HCT116 (cell line): ENCODE results near the gene CCL27. TPM values are rescaled to one million over a fixed set of nuclear protein-coding genes. Genes with fewer than 3 reads are reported as not detected.
A peak's percentile ranks its signal among the peaks of the same experiment; 100 is the strongest.

ENCODE experiments used
- ATAC-seq: fragments of 200-7000 bp; cut with Tn5 transposase; 2 replicates; pipeline ENCODE4 v1.9.1; 2020; ENCODE audit warnings: mild to moderate bottlenecking, moderate library complexity
- BruUV-seq: library from RNA; stranded (reverse); fragments of 400-500 nt; replicated peaks from 2 replicates; lab custom pipeline; 2021; lab: Mats Ljungman, UMichigan
- CTCF ChIA-PET: fragments of 300-600 bp; sonication (Branson Sonifier 250); formaldehyde crosslinking; loops from one replicate; lab custom pipeline; 2021; ENCODE audit warnings: antibody characterized with exemption; lab: Charles Lee
- POLR2A ChIA-PET: fragments of 300-600, 350-600 bp; sonication (Branson Sonifier 250); formaldehyde crosslinking; loops from one replicate; lab custom pipeline; 2021; ENCODE audit warnings: antibody characterized with exemption; lab: Charles Lee
- RAD21 ChIA-PET, 2 experiments: fragments of 300-600 bp; sonication (Branson Sonifier 250); formaldehyde crosslinking; loops; one replicate each; lab custom pipeline; 2023; ENCODE audit warnings: low total read pairs in 2 of 2; ENCODE audit not compliant: uncharacterized antibody in 2 of 2, unreplicated experiment in 2 of 2, low non-redundant PET in 1 of 2; lab: Charles Lee
- DNase-seq: peaks from one replicate; pipeline ENCODE4 v3.0.0-alpha.2; 2010; ENCODE audit warnings: low read depth, low spot score
- H2AFZ ChIP-seq: fragments of 200-600 bp; shearing (Covaris generic), sonication (generic); 2 replicates; pipeline ENCODE4 v1.6.1; 2017; ENCODE audit warnings: low read depth, mixed run types, mixed read lengths, antibody characterized with exemption, low read length; ENCODE audit not compliant: poor library complexity, severe bottlenecking
- H3K27ac ChIP-seq: 2 replicates; pipeline ENCODE4 v1.5.1; 2012; ENCODE audit warnings: low read depth, low read length
- H3K27me3 ChIP-seq: fragments of 200-600 bp; sonication (generic); 2 replicates; pipeline ENCODE4 v1.6.1; 2016; ENCODE audit warnings: mixed run types, low read length, mixed read lengths; ENCODE audit not compliant: insufficient read depth
- H3K36me3 ChIP-seq, 2 experiments: fragments of 200-500 bp in 1 of 2; fragments of 200-600 bp in 1 of 2; sonication (Bioruptor generic) in 1 of 2; sonication (generic) in 1 of 2; 2 replicates each; pipeline versions ENCODE4 v1.5.1 to v1.6.1; 2014 to 2016; ENCODE audit warnings: low read length in 2 of 2, inconsistent platforms in 1 of 2, mixed read lengths in 1 of 2, mixed run types in 1 of 2; ENCODE audit not compliant: insufficient read depth in 2 of 2, control insufficient read depth in 1 of 2
- H3K4me1 ChIP-seq, 2 experiments: fragments of 200-600 bp in 1 of 2; sonication (generic) in 1 of 2; 2 replicates each; pipeline versions ENCODE4 v1.5.1 to v1.6.1; 2012 to 2017; ENCODE audit warnings: low read length in 2 of 2, inconsistent platforms in 1 of 2, mild to moderate bottlenecking in 1 of 2, mixed read lengths in 1 of 2, mixed run types in 1 of 2, moderate library complexity in 1 of 2; ENCODE audit not compliant: insufficient read depth in 2 of 2, control insufficient read depth in 1 of 2
- H3K4me2 ChIP-seq: fragments of 200-600 bp; sonication (generic); 2 replicates; pipeline ENCODE4 v1.6.1; 2017; ENCODE audit warnings: mixed run types, low read length, mixed read lengths
- H3K4me3 ChIP-seq, 2 experiments: fragments of 200-600 bp in 1 of 2; sonication (generic) in 1 of 2; replicated peaks in 1 of 2; 2 replicates each; pipeline ENCODE4 v1.5.1; 2011 to 2016; ENCODE audit warnings: low read length in 2 of 2, control low read depth in 1 of 2, low read depth in 1 of 2, mild to moderate bottlenecking in 1 of 2, mixed read lengths in 1 of 2, mixed run types in 1 of 2
- H3K79me2 ChIP-seq: fragments of 200-600 bp; sonication (generic); 2 replicates; pipeline ENCODE4 v1.6.1; 2017; ENCODE audit warnings: mild to moderate bottlenecking, mixed run types, low read length, moderate library complexity, mixed read lengths; ENCODE audit not compliant: insufficient read depth
- H3K9ac ChIP-seq: fragments of 200-600 bp; sonication (generic); 2 replicates; pipeline ENCODE4 v1.6.1; 2016; ENCODE audit warnings: low read length, mixed read lengths
- H3K9me2 ChIP-seq: fragments of 200-600 bp; sonication (generic), shearing (Covaris generic); 2 replicates; pipeline ENCODE4 v1.6.1; 2017; ENCODE audit warnings: mixed run types, mild to moderate bottlenecking, moderate library complexity; ENCODE audit not compliant: insufficient read depth
- H3K9me3 ChIP-seq, 2 experiments: fragments of 200-500 bp in 1 of 2; fragments of 200-600 bp in 1 of 2; sonication (Bioruptor generic) in 1 of 2; sonication (generic) in 1 of 2; 2 replicates each; pipeline ENCODE4 v1.6.1; 2014 to 2017; ENCODE audit warnings: low read length in 2 of 2, mixed read lengths in 2 of 2, inconsistent platforms in 1 of 2, low read depth in 1 of 2, mild to moderate bottlenecking in 1 of 2, mixed run types in 1 of 2, moderate library complexity in 1 of 2; ENCODE audit not compliant: control insufficient read depth in 1 of 2, insufficient read depth in 1 of 2
- H4K20me1 ChIP-seq: fragments of 200-600 bp; sonication (generic), shearing (Covaris generic); 2 replicates; pipeline ENCODE4 v1.6.1; 2017; ENCODE audit warnings: mixed run types, mild to moderate bottlenecking, moderate library complexity; ENCODE audit not compliant: insufficient read depth
- CEBPB ChIP-seq: IDR thresholded peaks from 2 replicates; pipeline ENCODE4 v1.6.1; 2012; ENCODE audit warnings: low read depth
- EZH2 ChIP-seq: fragments of 200-600 bp; sonication (generic); IDR thresholded peaks from 2 replicates; pipeline ENCODE4 v1.6.1; 2017; ENCODE audit warnings: antibody characterized with exemption, mixed run types
- EZH2phosphoT487 ChIP-seq: fragments of 200-600 bp; IDR thresholded peaks from 2 replicates; pipeline ENCODE4 v1.6.1; 2018; ENCODE audit warnings: antibody characterized with exemption, borderline replicate concordance
- FOSL1 ChIP-seq: IDR thresholded peaks from 2 replicates; pipeline ENCODE4 v1.6.1; 2012; ENCODE audit warnings: low read depth
- POLR2AphosphoS5 ChIP-seq: IDR thresholded peaks from 2 replicates; pipeline ENCODE4 v1.6.1; 2011; ENCODE audit warnings: mild to moderate bottlenecking, low read depth, low read length, moderate library complexity
- RAD21 ChIP-seq: IDR thresholded peaks from 2 replicates; pipeline ENCODE4 v1.6.1; 2012; ENCODE audit warnings: low read depth, mild to moderate bottlenecking
- SP1 ChIP-seq: IDR thresholded peaks from 2 replicates; pipeline ENCODE4 v1.6.1; 2012; ENCODE audit warnings: low read depth
- SRF ChIP-seq: IDR thresholded peaks from 2 replicates; pipeline ENCODE4 v1.6.1; 2012; ENCODE audit warnings: low read depth
- YY1 ChIP-seq: IDR thresholded peaks from 2 replicates; pipeline ENCODE4 v1.6.1; 2011; ENCODE audit warnings: low read length, low read depth, moderate library complexity, mild to moderate bottlenecking; ENCODE audit not compliant: insufficient replicate concordance; ENCODE audit errors: extremely low read depth
- ZFX ChIP-seq: fragments of 450-650 bp; IDR thresholded peaks from 2 replicates; pipeline ENCODE4 v1.6.1; 2017
- ZNF274 ChIP-seq: fragments of 200-500 bp; sonication (Bioruptor generic); IDR thresholded peaks from 2 replicates; pipeline ENCODE4 v1.6.1; 2014; ENCODE audit warnings: mild to moderate bottlenecking, low read depth, low read length, inconsistent platforms
- intact Hi-C: fragments of 100-400 bp; cut with micrococcal nuclease; formaldehyde crosslinking; loops from 2 replicates; pipeline ENCODE4 v1.10.0; 2022
- total RNA-seq: library from RNA; stranded (reverse); gene quantifications from one replicate; pipeline ENCODE4 v1.2.1, GENCODE V29; 2021; ENCODE audit not compliant: unreplicated experiment
- TF ChIP-seq, protein P1 (sequence below): IDR thresholded peaks from 2 replicates; pipeline ENCODE4 v1.6.1; 2012

CCL27 gene
- total RNA-seq, 1 experiment from 2014 or later = 1.0 TPM

GRCh38 chr9:34651321-34651720, 11.1 kb downstream of the CCL27 start:
- RAD21 ChIA-PET = no interaction called here
- Histone ChIP-seq H3K4me1 (peaks cover 19 to 44% of the 10 kb centered on the region in 2 experiments), H3K36me3 (peaks cover 0 to 6% of the 10 kb centered on the region in 2 experiments; a peak in 1 of 4 replicates), H3K27me3 (no peaks in the 10 kb centered on the region), H3K9ac (peak overlapping the region; percentile 58), H3K27ac (peak overlapping the region; percentile 50), H2AFZ (no peak overlapping the region), H3K9me3 (no peaks in the 10 kb centered on the region), H3K9me2 (no peaks in the 10 kb centered on the region), H3K79me2 (peaks cover 6% of the 10 kb centered on the region; the same call in 1 of the 2 replicates), H3K4me3 (peak overlapping the region; percentile 58 to 61), H3K4me2 (peak overlapping the region; percentile 83), H4K20me1 (no peaks in the 10 kb centered on the region)
- BruUV-seq = TSS peak; percentile 94
- TF ChIP-seq ZNF274 = no peak
- TF ChIP-seq, protein P1, sequence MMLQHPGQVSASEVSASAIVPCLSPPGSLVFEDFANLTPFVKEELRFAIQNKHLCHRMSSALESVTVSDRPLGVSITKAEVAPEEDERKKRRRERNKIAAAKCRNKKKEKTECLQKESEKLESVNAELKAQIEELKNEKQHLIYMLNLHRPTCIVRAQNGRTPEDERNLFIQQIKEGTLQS = no peak
- no peak for TF ChIP-seq SRF
- TF ChIP-seq ZFX = no peak
- no peak for TF ChIP-seq EZH2phosphoT487
- TF ChIP-seq FOSL1 = no peak
- no peak for TF ChIP-seq POLR2AphosphoS5
- no peak for TF ChIP-seq SP1
- TF ChIP-seq YY1 = no peak
- TF ChIP-seq RAD21 = no peak
- TF ChIP-seq CEBPB = no peak
- no peak for TF ChIP-seq EZH2
- DNase-seq (no peak), ATAC-seq (no peak)
- POLR2A ChIA-PET = interaction anchor here (1.3 to 1.5 kb wide), 2 partner anchors 13 to 14 kb away, joined by 5 to 8 read pairs; partner anchors contain the start of gene SIGMAR1
- intact Hi-C loops = no loop called here
- CTCF ChIA-PET = interaction anchor here (0.9 to 1.4 kb wide), 3 partner anchors 14 to 109 kb away, joined by 3 to 4 read pairs (median 4); no protein-coding TSS in a partner anchor
